ENCODE data around the gene ZNF700. TPM values are rescaled to one million over a fixed set of nuclear protein-coding genes. Genes with fewer than 3 reads are reported as not detected.
"Not testable (repeated sequence)": the region's sequence is repeated elsewhere in the genome, so short reads cannot be mapped to it uniquely, and the experiment has no call there.

Gene ZNF700
- total RNA-seq, 2 donors from 2014 or later = 4.7 to 5.6 TPM

- no peak for ATAC-seq
- DNase-seq = no peak
- intact Hi-C loops (cut with DNase I) = no loop called here
Observed at GRCh38 chr19:11931051-11931450, 6.1 kb downstream of the ZNF700 start.

- no peak for DNase-seq
- no peak for ATAC-seq
- intact Hi-C loops (cut with DNase I) = no loop called here
Observed at GRCh38 chr19:11931513-11931912, 6.6 kb downstream of the ZNF700 start.

GRCh38 chr19:11935829-11936228 lies 10.9 kb downstream of the ZNF700 start:
- ATAC-seq; DNase-seq; intact Hi-C loops (cut with DNase I): not testable (repeated sequence)

- ATAC-seq; intact Hi-C loops (cut with DNase I); DNase-seq: not testable (repeated sequence)
Observed at GRCh38 chr19:11938383-11938782, 13.5 kb downstream of the ZNF700 start.

GRCh38 chr19:11941361-11941887 lies 16.5 kb downstream of the ZNF700 start:
- DNase-seq; ATAC-seq; intact Hi-C loops (cut with DNase I): not testable (repeated sequence)

- intact Hi-C loops (cut with DNase I) = no loop called here
- ATAC-seq = no peak
- no peak for DNase-seq
Observed at GRCh38 chr19:11942008-11942842, 17.3 kb downstream of the ZNF700 start.

- intact Hi-C loops (cut with DNase I) = no loop called here
- ATAC-seq = no peak
- no peak for DNase-seq
Observed at GRCh38 chr19:11942843-11943108, 17.9 kb downstream of the ZNF700 start.

GRCh38 chr19:11944656-11945055 lies 19.7 kb downstream of the ZNF700 start:
- ATAC-seq (no peak), DNase-seq (no peak)
- intact Hi-C loops (cut with DNase I) = no loop called here

GRCh38 chr19:11948646-11949045 lies 23.7 kb downstream of the ZNF700 start:
- ATAC-seq (no peak), DNase-seq (no peak)
- intact Hi-C loops (cut with DNase I) = no loop called here

GRCh38 chr19:11949201-11949600 lies 24.3 kb downstream of the ZNF700 start:
- intact Hi-C loops (cut with DNase I) = no loop called here
- DNase-seq = no peak
- ATAC-seq = no peak

- intact Hi-C loops (cut with DNase I); DNase-seq; ATAC-seq: not testable (repeated sequence)
Observed at GRCh38 chr19:11949614-11950080, 24.7 kb downstream of the ZNF700 start.

GRCh38 chr19:11950312-11950711 lies 25.4 kb downstream of the ZNF700 start:
- DNase-seq (no peak), ATAC-seq (no peak)
- intact Hi-C loops (cut with DNase I) = no loop called here

- intact Hi-C loops (cut with DNase I) = loop anchor here in 1 of 2 donors (1.0 to 5.0 kb wide), 3 partner anchors 24 to 179 kb away; partner anchors contain the start of genes ZNF20 and ZNF878
- ATAC-seq (peak; percentile 85 to 87), DNase-seq (peak; percentile 85)
Observed at GRCh38 chr19:11963566-11964355, 38.9 kb downstream of the ZNF700 start.

- ATAC-seq (peak; percentile 62 to 74), DNase-seq (no peak)
- intact Hi-C loops (cut with DNase I) = loop anchor here in 1 of 2 donors (1.0 to 5.0 kb wide), 3 partner anchors 23 to 178 kb away; partner anchors contain the start of genes ZNF20 and ZNF878
Observed at GRCh38 chr19:11964496-11964857, 39.6 kb downstream of the ZNF700 start.

GRCh38 chr19:11964858-11965645 lies 40.1 kb downstream of the ZNF700 start, which contains the start of gene ZNF763:
TSS of gene ZNF763 (plus strand) at chr19:11965040. CDS start at chr19:11965209, 169 bp downstream.
- DNase-seq (peak; percentile 95), ATAC-seq (peak; percentile 97 to 99)
- intact Hi-C loops (cut with DNase I) = loop anchor here in 1 of 2 donors (1.0 to 5.0 kb wide), 3 partner anchors 22 to 177 kb away; partner anchors contain the start of genes ZNF20 and ZNF878

GRCh38 chr19:11970174-11970573 lies 45.3 kb downstream of the ZNF700 start:
- intact Hi-C loops (cut with DNase I) = no loop called here
- ATAC-seq = no peak
- no peak for DNase-seq

- intact Hi-C loops (cut with DNase I) = no loop called here
- DNase-seq (no peak), ATAC-seq (no peak)
Observed at GRCh38 chr19:11971041-11971440, 46.1 kb downstream of the ZNF700 start.

- no peak for ATAC-seq
- intact Hi-C loops (cut with DNase I) = no loop called here
- DNase-seq = no peak
Observed at GRCh38 chr19:11973019-11973810, 48.3 kb downstream of the ZNF700 start.

Measured in left cardiac atrium (tissue), 4 donors.